HG02938 (cell line): ENCODE results near the gene DDR2.

Experiments
- ATAC-seq: cut with Tn5 transposase; IDR thresholded peaks from one replicate; pipeline ENCODE4 v1.9.1; 2021; ENCODE audit warnings: mild to moderate bottlenecking, moderate library complexity; ENCODE audit not compliant: unreplicated experiment

Gene DDR2

DNA sequence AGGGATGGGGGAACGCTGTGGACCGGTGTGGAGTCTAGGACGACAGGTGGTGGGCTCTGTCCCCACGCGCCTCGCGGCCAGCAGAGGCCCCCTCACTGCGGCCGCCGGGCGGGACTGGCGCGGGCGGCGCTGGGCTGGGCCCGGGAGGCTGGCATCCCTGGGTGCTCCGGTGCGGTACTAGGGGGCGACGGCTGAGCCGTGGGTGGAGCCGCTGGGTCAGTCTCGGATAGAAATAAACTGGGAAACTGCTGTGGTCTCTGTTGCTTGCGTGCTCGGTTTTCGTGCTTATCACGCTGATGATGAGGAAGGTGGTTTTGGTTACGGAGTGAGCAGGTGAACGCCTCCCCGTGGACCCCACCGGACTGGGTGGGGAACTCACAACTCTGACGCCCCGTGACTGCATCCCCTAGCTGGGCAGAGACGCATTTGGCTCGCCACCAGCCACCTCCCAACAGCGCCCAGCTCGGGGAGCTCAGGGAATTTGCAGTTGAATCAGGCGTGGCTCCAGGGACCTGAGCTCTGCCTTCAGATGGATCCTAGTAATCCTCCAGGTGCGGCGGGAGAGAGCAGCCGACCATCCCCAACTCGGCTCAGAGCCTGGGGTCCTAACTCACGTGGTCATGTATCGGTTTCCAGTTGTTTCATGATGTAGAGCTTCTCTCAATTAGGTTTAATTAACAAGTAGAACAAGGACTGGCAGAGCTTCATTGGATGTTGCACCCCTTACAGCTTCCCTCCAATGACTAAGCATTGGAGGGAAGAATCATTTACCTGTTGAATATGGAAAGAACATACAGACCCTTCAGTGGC lies 190.3 kb downstream of the DDR2 start:
- no peak for ATAC-seq

DNA sequence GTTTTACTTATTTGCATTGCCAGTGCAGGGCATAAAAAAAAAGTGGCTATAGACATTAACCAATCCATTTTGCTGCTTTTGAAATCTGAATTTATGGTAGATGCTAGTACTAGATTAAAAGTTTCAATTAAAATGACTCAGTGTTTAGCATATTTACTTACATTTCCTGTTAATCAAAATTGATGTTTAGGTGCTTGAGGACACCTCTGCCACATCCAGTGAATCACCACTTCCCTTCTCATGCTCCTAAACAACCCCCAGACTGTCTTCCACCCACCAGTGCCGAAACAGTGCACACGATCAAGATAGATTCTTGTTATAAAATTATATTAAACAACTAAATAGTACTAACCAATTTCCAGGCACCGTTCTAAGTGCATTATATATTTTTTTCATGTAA lies 191.0 kb downstream of the DDR2 start:
- ATAC-seq: no peak

DNA sequence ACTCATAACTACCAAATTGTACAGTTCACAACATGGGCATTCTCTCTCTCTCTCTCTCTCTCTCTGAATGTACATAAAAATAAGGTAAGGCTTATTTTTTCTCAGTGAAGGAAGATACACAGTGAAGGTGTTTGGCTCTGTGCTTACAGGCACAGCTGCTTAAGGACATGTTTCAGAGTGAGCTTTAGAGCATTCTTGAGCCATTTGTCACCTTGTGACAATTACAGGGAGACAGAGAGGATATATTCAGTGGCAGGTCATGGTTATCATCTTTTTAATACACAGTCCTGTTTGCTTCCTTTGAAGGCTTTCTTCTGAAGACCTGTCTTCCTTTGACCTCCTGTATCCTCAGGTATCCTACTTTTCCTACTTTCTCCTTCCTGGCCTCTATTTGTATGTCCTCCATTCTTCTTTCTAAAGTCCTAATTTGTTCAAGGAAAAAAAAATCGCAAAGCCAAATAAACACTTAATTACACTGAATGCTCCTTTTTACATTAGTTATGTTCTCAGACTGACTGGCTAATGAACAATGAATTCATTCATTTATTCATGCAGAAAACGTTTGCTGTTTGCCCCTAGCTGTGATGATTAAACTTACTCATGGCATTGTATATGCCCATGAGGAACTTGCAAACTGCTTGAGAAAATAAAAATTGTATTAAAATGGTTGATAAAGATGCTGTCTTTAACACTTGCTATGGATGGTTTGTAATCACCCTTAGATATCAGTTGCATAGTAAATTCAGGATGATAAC lies 191.7 kb downstream of the DDR2 start:
- ATAC-seq: no peak

DNA sequence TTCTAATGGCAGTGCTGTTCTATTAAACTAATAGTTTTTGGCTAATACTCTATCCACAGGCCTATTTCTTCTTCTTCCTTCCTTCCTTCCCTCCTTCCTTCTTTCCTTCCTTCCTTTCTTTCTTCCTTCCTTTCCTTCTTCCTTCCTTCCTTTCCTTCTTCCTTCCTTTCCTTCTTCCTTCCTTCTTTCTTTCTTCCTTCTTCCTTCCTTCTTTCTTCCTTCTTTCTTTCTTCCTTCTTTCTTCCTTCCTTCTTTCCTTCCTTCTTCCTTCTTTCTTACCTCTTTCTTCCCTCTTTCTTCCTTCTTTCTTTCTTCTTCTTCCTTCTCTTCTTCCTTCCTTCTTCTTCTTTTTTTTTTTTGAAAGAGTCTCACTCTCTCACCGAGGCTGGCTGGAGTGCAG lies 197.0 kb downstream of the DDR2 start:
- no peak for ATAC-seq

DNA sequence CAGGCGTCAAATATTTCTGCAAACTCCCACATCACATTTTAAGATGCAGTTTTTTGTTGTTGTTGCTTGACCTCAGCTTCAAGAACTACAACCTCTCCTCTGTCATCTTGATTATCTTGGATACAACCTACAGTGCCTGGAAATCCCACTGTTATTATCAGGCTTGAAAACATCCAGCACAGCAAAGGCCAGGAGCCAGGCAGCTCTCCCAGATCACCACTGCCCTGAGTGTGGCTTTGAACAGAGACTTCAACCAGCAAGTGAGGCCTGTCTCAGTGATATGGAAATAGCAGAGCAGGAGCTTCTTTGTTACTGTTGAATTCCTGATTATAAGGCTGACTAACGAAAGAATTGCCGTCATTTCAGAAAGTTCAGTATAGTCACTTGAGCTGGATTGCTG lies 200.2 kb downstream of the DDR2 start:
- ATAC-seq: no peak

DNA sequence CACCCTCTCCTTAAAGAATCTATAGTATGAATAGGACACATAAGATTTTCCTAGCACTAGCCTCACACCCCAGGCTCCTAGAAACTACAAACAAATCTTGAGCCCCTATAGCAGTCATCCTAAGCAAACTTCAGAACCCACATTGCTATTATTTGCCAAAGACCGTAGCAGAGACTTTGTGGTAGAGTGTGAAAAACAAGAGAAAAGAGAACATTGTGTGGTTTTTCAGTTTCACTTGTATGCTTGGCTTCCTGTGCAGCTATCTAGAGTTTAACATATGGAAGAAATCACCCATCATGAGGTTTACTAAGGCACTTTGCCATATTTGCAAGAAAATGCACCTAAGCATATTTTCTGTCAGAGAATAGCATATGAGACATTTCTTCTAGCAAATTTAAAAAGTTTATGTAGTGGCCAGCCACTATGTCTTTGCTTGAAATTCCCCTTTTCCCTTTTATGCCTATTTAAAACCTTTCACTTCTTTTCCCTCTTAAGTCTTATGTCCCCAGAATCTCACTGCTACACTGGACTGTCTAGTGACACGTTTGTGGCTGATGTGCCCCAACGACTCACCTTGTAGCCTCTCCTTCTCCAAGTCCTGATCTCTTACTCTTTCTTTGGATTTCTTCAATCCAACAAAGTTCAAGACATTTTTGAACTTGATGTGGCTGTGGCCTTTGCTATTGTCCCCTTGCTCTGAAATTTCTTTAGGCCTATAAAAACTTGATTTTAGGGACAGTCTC lies 203.1 kb downstream of the DDR2 start:
- ATAC-seq: peak; percentile 85
